ENCODE results near the gene GPR27. TPM values are rescaled to one million over a fixed set of nuclear protein-coding genes. Genes with fewer than 3 reads are reported as not detected.

GPR27 gene, protein sequence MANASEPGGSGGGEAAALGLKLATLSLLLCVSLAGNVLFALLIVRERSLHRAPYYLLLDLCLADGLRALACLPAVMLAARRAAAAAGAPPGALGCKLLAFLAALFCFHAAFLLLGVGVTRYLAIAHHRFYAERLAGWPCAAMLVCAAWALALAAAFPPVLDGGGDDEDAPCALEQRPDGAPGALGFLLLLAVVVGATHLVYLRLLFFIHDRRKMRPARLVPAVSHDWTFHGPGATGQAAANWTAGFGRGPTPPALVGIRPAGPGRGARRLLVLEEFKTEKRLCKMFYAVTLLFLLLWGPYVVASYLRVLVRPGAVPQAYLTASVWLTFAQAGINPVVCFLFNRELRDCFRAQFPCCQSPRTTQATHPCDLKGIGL
- total RNA-seq, result 1 to 10 TPM in 1 of 2 donors, under 1 TPM in 1; 0.90 to 2.5 TPM

DNA sequence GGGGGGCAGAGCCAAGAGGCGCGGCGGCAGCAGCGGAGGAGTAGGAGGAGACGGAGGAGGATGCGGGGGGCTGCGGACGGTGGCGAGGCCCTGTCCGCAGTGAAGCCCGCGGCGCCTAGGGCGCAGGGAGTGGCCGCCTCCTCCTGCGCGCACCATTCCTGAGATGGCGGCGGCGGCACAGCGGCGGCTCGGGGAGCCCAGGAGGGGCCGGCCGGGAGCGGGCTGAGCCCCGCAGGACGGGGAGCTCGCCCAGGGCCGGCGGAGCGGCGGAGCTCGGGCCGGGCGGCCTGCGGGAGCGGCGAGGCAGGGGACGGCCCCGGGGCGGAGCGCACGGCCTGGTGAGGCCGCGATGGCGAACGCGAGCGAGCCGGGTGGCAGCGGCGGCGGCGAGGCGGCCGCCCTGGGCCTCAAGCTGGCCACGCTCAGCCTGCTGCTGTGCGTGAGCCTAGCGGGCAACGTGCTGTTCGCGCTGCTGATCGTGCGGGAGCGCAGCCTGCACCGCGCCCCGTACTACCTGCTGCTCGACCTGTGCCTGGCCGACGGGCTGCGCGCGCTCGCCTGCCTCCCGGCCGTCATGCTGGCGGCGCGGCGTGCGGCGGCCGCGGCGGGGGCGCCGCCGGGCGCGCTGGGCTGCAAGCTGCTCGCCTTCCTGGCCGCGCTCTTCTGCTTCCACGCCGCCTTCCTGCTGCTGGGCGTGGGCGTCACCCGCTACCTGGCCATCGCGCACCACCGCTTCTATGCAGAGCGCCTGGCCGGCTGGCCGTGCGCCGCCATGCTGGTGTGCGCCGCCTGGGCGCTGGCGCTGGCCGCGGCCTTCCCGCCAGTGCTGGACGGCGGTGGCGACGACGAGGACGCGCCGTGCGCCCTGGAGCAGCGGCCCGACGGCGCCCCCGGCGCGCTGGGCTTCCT lies at the start of gene GPR27:
GPR27 (plus strand) TSS at position 155 of the 909 bp plus-strand sequence; CDS start at position 350, 195 bp downstream.
- no peak within 1 kb of the TSS for H3K27ac Mint-ChIP-seq
- H3K4me1 Mint-ChIP-seq (ENCODE audit: low read depth), result peaks cover 7% of the 10 kb centered on the region
- H3K36me3 Mint-ChIP-seq (ENCODE audit: insufficient read depth in 2 of 2), result no peaks in the 10 kb centered on the region
- ATAC-seq (replicated peaks in 1 of 2) (peak; percentile 70 to 75), DNase-seq (peak; percentile 33 to 38)
- H3K4me3 Mint-ChIP-seq, result peak within 1 kb of the TSS; percentile 61 to 70
- H3K9me3 Mint-ChIP-seq, result no peaks in the 10 kb centered on the region
- peaks cover 59% of the 10 kb centered on the region for H3K27me3 Mint-ChIP-seq (ENCODE audit: low read depth)

DNA sequence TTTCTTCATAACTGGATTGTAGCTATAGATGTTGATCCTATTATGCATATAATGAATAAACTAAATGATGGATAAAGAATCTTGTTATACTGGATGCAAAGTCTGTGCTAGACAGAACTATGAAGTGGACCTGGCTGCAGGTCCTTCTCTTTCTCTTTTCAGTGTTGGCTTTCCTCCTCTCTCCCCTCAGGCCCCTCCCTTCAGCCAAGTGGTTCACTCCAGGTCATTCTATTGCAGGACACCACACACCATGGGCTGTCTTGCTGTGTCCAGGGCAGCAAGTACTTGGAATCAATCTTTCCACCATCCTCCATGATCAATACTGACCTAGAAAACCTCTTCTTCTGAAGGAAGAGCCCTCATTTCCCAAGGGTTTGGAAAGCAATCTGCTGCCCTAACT lies 48.7 kb upstream of the GPR27 start:
- no peaks in the 10 kb centered on the region for H3K9me3 Mint-ChIP-seq

DNA sequence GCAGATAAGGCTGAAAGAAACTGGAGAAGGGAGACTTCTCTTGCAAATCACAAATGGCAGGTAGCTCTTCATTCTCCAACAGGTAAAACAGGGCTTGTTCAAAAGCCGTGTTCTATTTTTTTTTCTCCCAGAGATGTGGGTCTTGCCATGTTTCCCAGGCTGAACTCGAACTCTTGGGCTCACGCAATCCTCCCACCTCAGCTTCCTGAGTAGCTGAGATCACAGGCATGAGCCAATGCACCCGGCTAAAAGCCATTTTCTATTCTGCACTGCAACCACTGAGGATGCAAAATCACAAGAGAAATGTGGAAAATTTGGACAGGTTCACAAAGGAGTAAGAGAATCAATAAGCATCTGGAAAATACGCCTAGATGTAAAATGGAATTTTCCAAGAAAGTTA lies 48.0 kb upstream of the GPR27 start:
- peaks cover 1 to 4% of the 10 kb centered on the region in 2 donors for H3K36me3 Mint-ChIP-seq (ENCODE audit: insufficient read depth in 2 of 2)
- DNase-seq (no peak), ATAC-seq (replicated peaks in 1 of 2) (no peak)
- peaks cover 94% of the 10 kb centered on the region for H3K4me1 Mint-ChIP-seq (ENCODE audit: low read depth)
- no peaks in the 10 kb centered on the region for H3K9me3 Mint-ChIP-seq
- no peaks in the 10 kb centered on the region for H3K27me3 Mint-ChIP-seq (ENCODE audit: low read depth)
- no peak overlapping the region for H3K27ac Mint-ChIP-seq
- no peak overlapping the region for H3K4me3 Mint-ChIP-seq

More for the DNA sequence above, 48.7 kb upstream of the GPR27 start:
- Mint-ChIP-seq H3K4me1 (ENCODE audit: low read depth) (peaks cover 88% of the 10 kb centered on the region), H3K27ac (peak overlapping the region; percentile 55), H3K4me3 (no peak overlapping the region), H3K36me3 (ENCODE audit: insufficient read depth in 2 of 2) (peaks cover 1 to 5% of the 10 kb centered on the region in 2 donors), H3K27me3 (ENCODE audit: low read depth) (no peaks in the 10 kb centered on the region)
- ATAC-seq (replicated peaks in 1 of 2) (no peak), DNase-seq (no peak)

DNA sequence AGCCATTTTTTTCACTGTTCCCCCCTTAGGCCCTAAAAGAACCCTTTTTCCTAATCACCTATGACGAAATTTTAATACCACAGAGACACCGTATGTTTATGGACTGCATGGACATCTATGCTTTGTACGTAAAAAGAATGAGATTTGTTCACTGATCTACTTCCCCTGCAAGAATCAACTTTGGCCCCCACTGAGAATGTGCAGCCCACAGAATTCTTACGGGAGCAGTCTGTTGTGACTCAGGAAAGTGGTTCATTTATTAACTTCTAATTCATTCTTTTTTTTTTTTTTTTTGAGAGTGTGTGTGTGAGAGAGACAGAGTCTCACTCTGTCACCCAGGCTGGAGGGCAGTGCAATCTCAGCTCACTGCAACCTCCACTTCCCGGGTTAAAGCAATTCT lies 46.1 kb upstream of the GPR27 start:
- H3K4me1 Mint-ChIP-seq (ENCODE audit: low read depth), result peaks cover 83% of the 10 kb centered on the region
- H3K36me3 Mint-ChIP-seq (ENCODE audit: insufficient read depth in 2 of 2), result peaks cover 1 to 3% of the 10 kb centered on the region in 2 donors
- no peaks in the 10 kb centered on the region for H3K9me3 Mint-ChIP-seq
- ATAC-seq (replicated peaks in 1 of 2) (no peak), DNase-seq (no peak)
- no peak overlapping the region for H3K4me3 Mint-ChIP-seq
- no peak overlapping the region for H3K27ac Mint-ChIP-seq
- no peaks in the 10 kb centered on the region for H3K27me3 Mint-ChIP-seq (ENCODE audit: low read depth)

DNA sequence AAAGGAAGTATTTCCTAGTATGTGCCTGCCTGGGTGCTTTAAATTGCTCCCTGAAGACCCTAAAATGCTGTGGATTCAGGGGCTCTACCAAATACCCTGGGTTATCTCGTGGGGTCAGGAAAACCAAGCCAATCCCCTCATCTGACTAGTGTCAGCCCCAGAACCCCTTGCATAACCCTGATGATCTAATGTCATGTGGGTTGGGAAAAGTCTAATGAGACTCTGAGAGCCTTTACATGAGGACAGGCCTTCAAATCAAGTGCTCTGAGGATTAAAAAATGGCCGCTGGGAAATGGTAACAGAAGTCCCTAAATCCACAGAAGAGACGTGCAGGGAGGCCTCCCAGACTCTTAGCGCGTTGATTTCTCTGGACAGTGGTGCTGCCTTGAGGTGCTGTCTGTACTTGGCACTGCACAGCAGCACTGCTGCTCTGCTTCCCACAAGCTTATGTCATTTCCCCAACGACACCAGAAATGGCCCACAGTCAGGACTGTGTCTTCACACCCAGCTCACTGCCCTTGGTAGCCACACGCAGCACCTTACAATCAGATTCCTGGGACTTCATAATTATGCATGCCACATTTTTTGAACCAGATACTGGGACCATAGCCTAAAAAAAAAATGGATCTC lies 45.1 kb upstream of the GPR27 start:
- H3K9me3 Mint-ChIP-seq, result no peaks in the 10 kb centered on the region
- H3K4me3 Mint-ChIP-seq, result no peak overlapping the region
- H3K36me3 Mint-ChIP-seq (ENCODE audit: insufficient read depth in 2 of 2), result peaks cover 1 to 3% of the 10 kb centered on the region in 2 donors
- no peaks in the 10 kb centered on the region for H3K27me3 Mint-ChIP-seq (ENCODE audit: low read depth)
- no peak for ATAC-seq (replicated peaks in 1 of 2)
- DNase-seq, result no peak
- H3K4me1 Mint-ChIP-seq (ENCODE audit: low read depth), result peaks cover 73% of the 10 kb centered on the region
- no peak overlapping the region for H3K27ac Mint-ChIP-seq

DNA sequence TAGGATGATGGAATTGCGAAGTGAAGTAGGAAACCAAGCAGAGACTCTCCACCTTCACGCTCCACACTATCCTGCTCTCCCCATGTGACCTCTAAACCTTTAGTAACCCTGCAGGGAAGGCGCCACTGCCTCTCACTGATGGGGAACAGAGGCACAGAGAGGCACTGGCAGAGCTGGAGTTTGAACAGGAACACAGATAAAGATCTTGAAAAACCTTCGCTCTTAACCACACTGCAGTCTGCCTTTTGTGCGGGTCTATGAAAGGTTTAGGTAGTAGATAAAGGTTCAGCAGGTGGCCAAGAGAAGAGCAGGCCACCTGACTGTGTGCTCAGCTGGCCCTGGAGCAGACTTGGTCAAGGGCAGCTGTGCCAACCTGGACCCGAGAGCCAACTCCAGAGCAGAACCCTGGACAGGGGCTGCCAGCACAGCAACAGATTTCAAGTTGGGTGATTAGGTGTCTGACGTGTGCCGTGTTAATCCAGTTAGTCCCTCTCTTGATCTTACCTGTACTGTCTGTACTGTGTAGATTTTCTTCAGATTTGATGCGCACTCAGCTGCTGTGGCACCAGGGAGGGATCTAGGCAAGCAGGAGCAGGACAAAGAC lies 43.6 kb upstream of the GPR27 start:
- no peak for DNase-seq
- Mint-ChIP-seq H3K4me1 (ENCODE audit: low read depth) (peaks cover 72% of the 10 kb centered on the region), H3K36me3 (ENCODE audit: insufficient read depth in 2 of 2) (peaks cover 0 to 1% of the 10 kb centered on the region in 2 donors), H3K27ac (no peak overlapping the region), H3K9me3 (no peaks in the 10 kb centered on the region), H3K27me3 (ENCODE audit: low read depth) (no peaks in the 10 kb centered on the region), H3K4me3 (no peak overlapping the region)
- ATAC-seq (replicated peaks in 1 of 2), result peak in 1 of 2 donors; percentile 11

DNA sequence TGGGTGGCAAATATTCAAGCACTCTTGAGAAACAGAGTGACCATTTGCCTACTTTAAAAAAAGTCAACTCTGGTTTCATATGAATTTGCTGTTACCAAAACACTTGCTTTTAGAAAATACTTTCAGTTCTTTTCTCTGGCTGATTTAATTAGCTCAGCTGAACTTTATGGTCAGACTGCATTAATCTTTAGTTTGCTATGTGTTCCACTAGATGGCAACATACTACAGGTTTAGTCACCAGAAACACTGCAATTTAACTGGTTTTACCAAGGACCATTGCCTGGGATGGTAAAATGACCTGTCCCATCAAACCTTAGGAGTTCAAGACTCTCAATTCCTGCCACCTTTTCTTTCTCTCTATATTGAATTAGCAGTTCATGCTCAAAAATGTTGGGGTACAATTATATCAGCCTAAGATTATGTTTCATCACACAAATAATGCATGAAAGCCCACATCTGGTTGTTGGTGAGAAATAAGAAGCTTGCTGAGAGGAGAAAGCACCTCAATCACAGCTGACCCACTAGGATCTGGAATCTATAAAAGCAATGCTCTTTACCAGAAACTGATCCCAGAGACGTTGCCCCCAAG lies 42.7 kb upstream of the GPR27 start:
- H3K9me3 Mint-ChIP-seq, result no peaks in the 10 kb centered on the region
- H3K4me3 Mint-ChIP-seq, result no peak overlapping the region
- no peaks in the 10 kb centered on the region for H3K27me3 Mint-ChIP-seq (ENCODE audit: low read depth)
- peaks cover 67% of the 10 kb centered on the region for H3K4me1 Mint-ChIP-seq (ENCODE audit: low read depth)
- no peak overlapping the region for H3K27ac Mint-ChIP-seq
- H3K36me3 Mint-ChIP-seq (ENCODE audit: insufficient read depth in 2 of 2), result peaks cover 0 to 1% of the 10 kb centered on the region in 2 donors
- ATAC-seq (replicated peaks in 1 of 2) (peak; percentile 64 to 75), DNase-seq (no peak)

DNA sequence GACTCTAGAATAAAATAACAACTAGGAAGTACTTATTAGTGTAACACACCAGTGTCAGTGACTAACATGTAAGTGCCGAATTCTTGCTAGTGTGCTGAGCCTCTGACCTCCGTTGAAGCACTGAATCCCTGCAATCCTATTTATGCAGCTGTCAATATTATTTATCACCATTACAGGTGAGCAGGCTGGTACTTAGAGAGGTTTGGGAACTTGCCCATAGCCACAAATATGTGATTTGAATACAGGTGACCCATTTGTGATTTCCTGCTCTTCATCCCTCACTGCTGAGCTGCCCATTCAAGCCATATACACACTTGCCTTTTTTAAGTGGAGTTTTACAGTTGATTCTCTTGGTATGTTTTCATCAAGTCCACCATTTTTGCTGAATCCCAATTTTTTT lies 40.6 kb upstream of the GPR27 start:
- DNase-seq, result no peak
- Mint-ChIP-seq H3K9me3 (no peaks in the 10 kb centered on the region), H3K4me1 (ENCODE audit: low read depth) (peaks cover 64% of the 10 kb centered on the region), H3K27me3 (ENCODE audit: low read depth) (no peaks in the 10 kb centered on the region), H3K27ac (no peak overlapping the region), H3K36me3 (ENCODE audit: insufficient read depth in 2 of 2) (peaks cover 0 to 1% of the 10 kb centered on the region in 2 donors), H3K4me3 (no peak overlapping the region)
- no peak for ATAC-seq (replicated peaks in 1 of 2)

DNA sequence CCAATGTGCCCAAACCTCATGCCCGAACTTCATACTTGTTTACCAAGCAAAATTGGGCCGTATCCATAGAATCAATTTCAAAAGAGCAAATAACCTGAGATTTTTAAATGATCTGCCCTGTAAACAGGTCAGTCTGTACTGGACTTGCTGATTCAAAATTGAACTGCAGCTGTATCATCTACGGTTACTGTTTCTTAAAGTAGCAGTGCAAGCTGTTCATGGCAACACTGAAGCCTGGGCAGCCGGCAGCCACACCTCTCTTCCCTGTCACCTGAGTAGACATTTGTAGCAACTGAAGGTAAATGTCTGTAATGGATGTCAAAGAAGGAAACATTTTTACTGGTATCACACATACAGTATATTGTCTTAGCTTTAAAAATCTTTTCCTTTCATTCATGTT lies 39.1 kb upstream of the GPR27 start:
- DNase-seq (no peak), ATAC-seq (replicated peaks in 1 of 2) (no peak)
- Mint-ChIP-seq H3K36me3 (ENCODE audit: insufficient read depth in 2 of 2) (peaks cover 0 to 3% of the 10 kb centered on the region in 2 donors), H3K4me3 (no peak overlapping the region), H3K9me3 (no peaks in the 10 kb centered on the region), H3K4me1 (ENCODE audit: low read depth) (peaks cover 68% of the 10 kb centered on the region), H3K27me3 (ENCODE audit: low read depth) (no peaks in the 10 kb centered on the region), H3K27ac (no peak overlapping the region)

DNA sequence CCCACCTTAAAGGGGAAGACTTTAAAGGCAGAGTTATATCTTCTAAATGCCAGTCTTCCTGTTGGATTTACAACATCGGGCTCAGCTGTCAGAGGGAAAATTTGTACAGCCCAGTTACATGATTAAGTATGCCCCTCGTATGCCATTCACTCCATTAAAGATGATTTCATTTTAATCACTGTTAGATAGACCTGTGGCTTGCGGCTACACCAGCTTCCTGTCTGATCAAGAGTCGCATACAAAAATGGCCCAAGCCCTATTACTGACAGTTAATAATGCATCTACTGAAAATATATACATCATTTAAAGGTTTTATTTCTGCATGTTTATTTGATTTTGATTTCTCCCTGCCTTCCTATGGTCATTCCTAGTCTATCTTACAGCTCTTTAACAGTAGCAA lies 35.6 kb upstream of the GPR27 start:
- peak in 1 of 2 donors; percentile 15 for DNase-seq

DNA sequence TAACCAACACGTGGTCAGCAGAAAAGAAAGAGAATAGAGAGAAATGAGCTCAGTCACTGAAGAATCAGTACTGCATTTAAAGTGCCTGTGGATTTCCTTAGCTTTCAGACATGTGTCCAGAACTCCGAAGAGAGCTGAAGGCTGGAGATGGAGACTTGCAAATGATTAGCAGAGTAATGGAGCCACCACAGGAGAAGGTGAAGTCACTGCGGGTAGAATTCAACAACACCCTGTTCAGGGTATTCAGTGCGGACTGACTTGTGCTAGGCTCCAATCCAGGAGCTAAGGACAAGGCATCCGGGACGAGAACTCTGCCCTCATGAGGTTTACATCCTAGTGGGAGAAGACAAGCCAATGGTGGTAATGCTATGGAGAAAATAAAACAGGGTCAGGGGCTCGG lies 32.7 kb upstream of the GPR27 start:
- DNase-seq, result no peak
- no peaks in the 10 kb centered on the region for H3K9me3 Mint-ChIP-seq
- peaks cover 77% of the 10 kb centered on the region for H3K4me1 Mint-ChIP-seq (ENCODE audit: low read depth)
- peak overlapping the region; percentile 81 for H3K27ac Mint-ChIP-seq
- H3K36me3 Mint-ChIP-seq (ENCODE audit: insufficient read depth in 2 of 2), result peaks cover 9% of the 10 kb centered on the region in 2 donors
- peak overlapping the region; percentile 11 to 86 for H3K4me3 Mint-ChIP-seq
- H3K27me3 Mint-ChIP-seq (ENCODE audit: low read depth), result no peaks in the 10 kb centered on the region
- no peak for ATAC-seq (replicated peaks in 1 of 2)

More for the DNA sequence above, 35.6 kb upstream of the GPR27 start:
- peak overlapping the region in 1 of 2 donors; percentile 3 for H3K4me3 Mint-ChIP-seq
- peaks cover 1 to 2% of the 10 kb centered on the region in 2 donors for H3K36me3 Mint-ChIP-seq (ENCODE audit: insufficient read depth in 2 of 2)
- H3K27ac Mint-ChIP-seq, result no peak overlapping the region
- ATAC-seq (replicated peaks in 1 of 2), result no peak
- H3K4me1 Mint-ChIP-seq (ENCODE audit: low read depth), result peaks cover 80% of the 10 kb centered on the region
- no peaks in the 10 kb centered on the region for H3K27me3 Mint-ChIP-seq (ENCODE audit: low read depth)
- H3K9me3 Mint-ChIP-seq, result no peaks in the 10 kb centered on the region

DNA sequence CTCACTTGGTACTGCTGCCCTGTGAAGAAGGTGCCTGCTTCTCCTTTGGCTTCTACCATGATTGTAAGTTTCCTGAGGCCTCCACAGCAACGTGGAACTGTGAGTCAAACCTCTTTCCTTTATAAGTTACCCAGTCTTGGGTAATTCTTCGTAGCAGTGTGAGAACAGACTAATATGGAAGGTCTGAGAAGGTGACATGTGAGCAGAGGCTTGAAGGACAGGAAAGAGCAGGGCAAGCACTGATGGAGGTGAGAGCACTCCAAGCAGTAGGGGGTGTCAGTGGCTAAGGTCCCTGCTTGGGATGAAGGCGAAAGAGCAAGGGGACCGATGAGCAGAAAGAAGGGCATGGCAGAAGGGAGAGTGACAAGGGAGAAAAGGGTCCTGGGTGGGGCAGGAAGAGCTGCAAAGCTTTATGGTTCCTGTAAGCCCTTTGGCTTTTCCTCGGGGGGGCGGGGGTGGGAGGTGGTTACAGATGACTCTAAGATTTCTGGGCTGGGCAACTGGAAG lies 32.0 kb upstream of the GPR27 start:
- Mint-ChIP-seq H3K4me1 (ENCODE audit: low read depth) (peaks cover 80% of the 10 kb centered on the region), H3K36me3 (ENCODE audit: insufficient read depth in 2 of 2) (peaks cover 9% of the 10 kb centered on the region in 2 donors), H3K27me3 (ENCODE audit: low read depth) (no peaks in the 10 kb centered on the region), H3K9me3 (no peaks in the 10 kb centered on the region), H3K4me3 (peak overlapping the region; percentile 51 to 86), H3K27ac (peak overlapping the region; percentile 63)
- ATAC-seq (replicated peaks in 1 of 2) (peak; percentile 10 to 18), DNase-seq (peak in 1 of 2 donors; percentile 14)

Measured in activated T-cell treated with anti-CD3 and anti-CD28 coated beads, Interleukin-2, amount 50 U/mL, for 72 hours (primary cell).